HCT116 (cell line): ENCODE results near the gene SFRP2. TPM values are rescaled to one million over a fixed set of nuclear protein-coding genes. Genes with fewer than 3 reads are reported as not detected.

Experiments used
- ATAC-seq: fragments of 200-7000 bp; cut with Tn5 transposase; 2 replicates; pipeline ENCODE4 v1.9.1; 2020; ENCODE audit warnings: mild to moderate bottlenecking, moderate library complexity
- Bru-seq: library from RNA; stranded (reverse); fragments of 400-500 nt; gene quantifications from one replicate; lab custom pipeline; 2021; lab: Mats Ljungman, UMichigan
- BruChase-seq, 2 experiments: library from RNA; stranded (reverse); fragments of 400-500 nt; gene quantifications; one replicate each; lab custom pipeline; 2021; lab: Mats Ljungman, UMichigan
- BruUV-seq: library from RNA; stranded (reverse); fragments of 400-500 nt; replicated peaks from 2 replicates; lab custom pipeline; 2021; lab: Mats Ljungman, UMichigan
- CTCF ChIA-PET: fragments of 300-600 bp; sonication (Branson Sonifier 250); formaldehyde crosslinking; loops from one replicate; lab custom pipeline; 2021; ENCODE audit warnings: antibody characterized with exemption; lab: Charles Lee
- POLR2A ChIA-PET: fragments of 300-600, 350-600 bp; sonication (Branson Sonifier 250); formaldehyde crosslinking; loops from one replicate; lab custom pipeline; 2021; ENCODE audit warnings: antibody characterized with exemption; lab: Charles Lee
- RAD21 ChIA-PET, 2 experiments: fragments of 300-600 bp; sonication (Branson Sonifier 250); formaldehyde crosslinking; loops; one replicate each; lab custom pipeline; 2023; ENCODE audit warnings: low total read pairs in 2 of 2; ENCODE audit not compliant: uncharacterized antibody in 2 of 2, unreplicated experiment in 2 of 2, low non-redundant PET in 1 of 2; lab: Charles Lee
- DNase-seq: peaks from one replicate; pipeline ENCODE4 v3.0.0-alpha.2; 2010; ENCODE audit warnings: low read depth, low spot score
- H2AFZ ChIP-seq: fragments of 200-600 bp; shearing (Covaris generic), sonication (generic); 2 replicates; pipeline ENCODE4 v1.6.1; 2017; ENCODE audit warnings: low read depth, mixed run types, mixed read lengths, antibody characterized with exemption, low read length; ENCODE audit not compliant: poor library complexity, severe bottlenecking
- H3K27ac ChIP-seq: 2 replicates; pipeline ENCODE4 v1.5.1; 2012; ENCODE audit warnings: low read depth, low read length
- H3K27me3 ChIP-seq: fragments of 200-600 bp; sonication (generic); 2 replicates; pipeline ENCODE4 v1.6.1; 2016; ENCODE audit warnings: mixed run types, low read length, mixed read lengths; ENCODE audit not compliant: insufficient read depth
- H3K36me3 ChIP-seq, 2 experiments: fragments of 200-500 bp in 1 of 2; fragments of 200-600 bp in 1 of 2; sonication (Bioruptor generic) in 1 of 2; sonication (generic) in 1 of 2; 2 replicates each; pipeline versions ENCODE4 v1.5.1 to v1.6.1; 2014 to 2016; ENCODE audit warnings: low read length in 2 of 2, inconsistent platforms in 1 of 2, mixed read lengths in 1 of 2, mixed run types in 1 of 2; ENCODE audit not compliant: insufficient read depth in 2 of 2, control insufficient read depth in 1 of 2
- H3K4me1 ChIP-seq, 2 experiments: fragments of 200-600 bp in 1 of 2; sonication (generic) in 1 of 2; 2 replicates each; pipeline versions ENCODE4 v1.5.1 to v1.6.1; 2012 to 2017; ENCODE audit warnings: low read length in 2 of 2, inconsistent platforms in 1 of 2, mild to moderate bottlenecking in 1 of 2, mixed read lengths in 1 of 2, mixed run types in 1 of 2, moderate library complexity in 1 of 2; ENCODE audit not compliant: insufficient read depth in 2 of 2, control insufficient read depth in 1 of 2
- H3K4me2 ChIP-seq: fragments of 200-600 bp; sonication (generic); 2 replicates; pipeline ENCODE4 v1.6.1; 2017; ENCODE audit warnings: mixed run types, low read length, mixed read lengths
- H3K4me3 ChIP-seq, 2 experiments: fragments of 200-600 bp in 1 of 2; sonication (generic) in 1 of 2; replicated peaks in 1 of 2; 2 replicates each; pipeline ENCODE4 v1.5.1; 2011 to 2016; ENCODE audit warnings: low read length in 2 of 2, control low read depth in 1 of 2, low read depth in 1 of 2, mild to moderate bottlenecking in 1 of 2, mixed read lengths in 1 of 2, mixed run types in 1 of 2
- H3K79me2 ChIP-seq: fragments of 200-600 bp; sonication (generic); 2 replicates; pipeline ENCODE4 v1.6.1; 2017; ENCODE audit warnings: mild to moderate bottlenecking, mixed run types, low read length, moderate library complexity, mixed read lengths; ENCODE audit not compliant: insufficient read depth
- H3K9ac ChIP-seq: fragments of 200-600 bp; sonication (generic); 2 replicates; pipeline ENCODE4 v1.6.1; 2016; ENCODE audit warnings: low read length, mixed read lengths
- H3K9me2 ChIP-seq: fragments of 200-600 bp; sonication (generic), shearing (Covaris generic); 2 replicates; pipeline ENCODE4 v1.6.1; 2017; ENCODE audit warnings: mixed run types, mild to moderate bottlenecking, moderate library complexity; ENCODE audit not compliant: insufficient read depth
- H3K9me3 ChIP-seq, 2 experiments: fragments of 200-500 bp in 1 of 2; fragments of 200-600 bp in 1 of 2; sonication (Bioruptor generic) in 1 of 2; sonication (generic) in 1 of 2; 2 replicates each; pipeline ENCODE4 v1.6.1; 2014 to 2017; ENCODE audit warnings: low read length in 2 of 2, mixed read lengths in 2 of 2, inconsistent platforms in 1 of 2, low read depth in 1 of 2, mild to moderate bottlenecking in 1 of 2, mixed run types in 1 of 2, moderate library complexity in 1 of 2; ENCODE audit not compliant: control insufficient read depth in 1 of 2, insufficient read depth in 1 of 2
- H4K20me1 ChIP-seq: fragments of 200-600 bp; sonication (generic), shearing (Covaris generic); 2 replicates; pipeline ENCODE4 v1.6.1; 2017; ENCODE audit warnings: mixed run types, mild to moderate bottlenecking, moderate library complexity; ENCODE audit not compliant: insufficient read depth
- CBX3 ChIP-seq: IDR thresholded peaks from 2 replicates; pipeline ENCODE4 v1.6.1; 2012; ENCODE audit warnings: low read depth
- CEBPB ChIP-seq: IDR thresholded peaks from 2 replicates; pipeline ENCODE4 v1.6.1; 2012; ENCODE audit warnings: low read depth
- CTCF ChIP-seq, 3 experiments: fragments of 200-600 bp in 1 of 3; sonication (generic) in 1 of 3; IDR thresholded peaks in 2 of 3; conservative IDR thresholded peaks in 1 of 3; 2 replicates each; pipeline ENCODE4 v1.5.1; 2012 to 2017; ENCODE audit warnings: low read depth in 2 of 3, low read length in 2 of 3, antibody characterized with exemption in 1 of 3, borderline replicate concordance in 1 of 3, control low read depth in 1 of 3, mild to moderate bottlenecking in 1 of 3, mixed read lengths in 1 of 3, mixed run types in 1 of 3, moderate library complexity in 1 of 3; ENCODE audit not compliant: insufficient read depth in 1 of 3
- EGR1 ChIP-seq: IDR thresholded peaks from 2 replicates; pipeline ENCODE4 v1.6.1; 2012; ENCODE audit warnings: low read depth
- ELF1 ChIP-seq: IDR thresholded peaks from 2 replicates; pipeline ENCODE4 v1.6.1; 2012; ENCODE audit warnings: low read depth, borderline replicate concordance
- EZH2 ChIP-seq: fragments of 200-600 bp; sonication (generic); IDR thresholded peaks from 2 replicates; pipeline ENCODE4 v1.6.1; 2017; ENCODE audit warnings: antibody characterized with exemption, mixed run types
- EZH2phosphoT487 ChIP-seq: fragments of 200-600 bp; IDR thresholded peaks from 2 replicates; pipeline ENCODE4 v1.6.1; 2018; ENCODE audit warnings: antibody characterized with exemption, borderline replicate concordance
- JUND ChIP-seq: IDR thresholded peaks from 2 replicates; pipeline ENCODE4 v1.6.1; 2012
- RAD21 ChIP-seq: IDR thresholded peaks from 2 replicates; pipeline ENCODE4 v1.6.1; 2012; ENCODE audit warnings: low read depth, mild to moderate bottlenecking
- REST ChIP-seq: IDR thresholded peaks from 2 replicates; pipeline ENCODE4 v1.6.1; 2012; ENCODE audit warnings: low read depth
- SP1 ChIP-seq: IDR thresholded peaks from 2 replicates; pipeline ENCODE4 v1.6.1; 2012; ENCODE audit warnings: low read depth
- TCF7L2 ChIP-seq: IDR thresholded peaks from 2 replicates; pipeline ENCODE4 v1.7.0; 2011; ENCODE audit warnings: borderline replicate concordance, inconsistent platforms; ENCODE audit not compliant: insufficient read depth, insufficient read length; ENCODE audit errors: extremely low read depth
- YY1 ChIP-seq: IDR thresholded peaks from 2 replicates; pipeline ENCODE4 v1.6.1; 2011; ENCODE audit warnings: low read length, low read depth, moderate library complexity, mild to moderate bottlenecking; ENCODE audit not compliant: insufficient replicate concordance; ENCODE audit errors: extremely low read depth
- ZBTB33 ChIP-seq: IDR thresholded peaks from 2 replicates; pipeline ENCODE4 v1.6.1; 2011; ENCODE audit warnings: mild to moderate bottlenecking, low read length, moderate library complexity; ENCODE audit not compliant: insufficient replicate concordance; ENCODE audit errors: extremely low read depth
- ZNF274 ChIP-seq: fragments of 200-500 bp; sonication (Bioruptor generic); IDR thresholded peaks from 2 replicates; pipeline ENCODE4 v1.6.1; 2014; ENCODE audit warnings: mild to moderate bottlenecking, low read depth, low read length, inconsistent platforms
- intact Hi-C: fragments of 100-400 bp; cut with micrococcal nuclease; formaldehyde crosslinking; loops from 2 replicates; pipeline ENCODE4 v1.10.0; 2022
- long read RNA-seq: library from polyadenylated mRNA; unstranded; transcript quantifications from one replicate; pipeline ENCODE4 v2.0.0, GENCODE V29; 2021; ENCODE audit not compliant: unreplicated experiment
- polyA plus RNA-seq: library from polyadenylated mRNA; unstranded; fragments of >200 nt; gene quantifications from 2 replicates; pipeline ENCODE4 v1.2.1, GENCODE V29; 2012; ENCODE audit warnings: missing spikeins
- total RNA-seq: library from RNA; stranded (reverse); gene quantifications from one replicate; pipeline ENCODE4 v1.2.1, GENCODE V29; 2021; ENCODE audit not compliant: unreplicated experiment
- TF ChIP-seq, protein P1 (sequence below): IDR thresholded peaks from 2 replicates; pipeline ENCODE4 v1.6.1; 2012
- TF ChIP-seq, protein P2 (sequence below): IDR thresholded peaks from 2 replicates; pipeline ENCODE4 v1.6.1; 2012

Gene SFRP2
- total RNA-seq: 0.22 TPM
- polyA plus RNA-seq: not detected in 2 replicates
- not detected for Bru-seq, nascent RNA
- not detected for BruChase-seq, experiment 1, labeled RNA remaining after a 6-hour chase
- not detected for BruChase-seq, experiment 2, labeled RNA remaining after a 2-hour chase
- long read RNA-seq: 0 reads

DNA sequence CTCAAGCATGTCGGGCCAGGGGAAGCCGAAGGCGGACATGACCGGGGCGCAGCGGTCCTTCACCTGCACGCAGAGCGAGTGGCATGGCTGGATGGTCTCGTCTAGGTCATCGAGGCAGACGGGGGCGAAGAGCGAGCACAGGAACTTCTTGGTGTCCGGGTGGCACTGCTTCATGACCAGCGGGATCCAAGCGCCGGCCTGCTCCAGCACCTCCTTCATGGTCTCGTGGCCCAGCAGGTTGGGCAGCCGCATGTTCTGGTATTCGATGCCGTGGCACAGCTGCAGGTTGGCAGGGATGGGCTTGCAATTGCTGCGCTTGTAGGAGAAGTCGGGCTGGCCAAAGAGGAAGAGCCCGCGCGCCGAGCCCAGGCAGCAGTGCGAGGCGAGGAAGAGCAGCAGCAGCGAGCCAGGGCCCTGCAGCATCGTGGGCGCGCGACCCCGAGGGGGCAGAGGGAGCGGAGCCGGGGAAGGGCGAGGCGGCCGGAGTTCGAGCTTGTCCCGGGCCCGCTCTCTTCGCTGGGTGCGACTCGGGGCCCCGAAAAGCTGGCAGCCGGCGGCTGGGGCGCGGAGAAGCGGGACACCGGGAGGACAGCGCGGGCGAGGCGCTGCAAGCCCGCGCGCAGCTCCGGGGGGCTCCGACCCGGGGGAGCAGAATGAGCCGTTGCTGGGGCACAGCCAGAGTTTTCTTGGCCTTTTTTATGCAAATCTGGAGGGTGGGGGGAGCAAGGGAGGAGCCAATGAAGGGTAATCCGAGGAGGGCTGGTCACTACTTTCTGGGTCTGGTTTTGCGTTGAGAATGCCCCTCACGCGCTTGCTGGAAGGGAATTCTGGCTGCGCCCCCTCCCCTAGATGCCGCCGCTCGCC lies at the start of gene SFRP2:
SFRP2 (minus strand) TSS at position 671 of the 864 bp plus-strand sequence; CDS start at position 423, 248 bp downstream.
- Histone ChIP-seq H3K9me2 (no peaks in the 10 kb centered on the region), H2AFZ (no peak within 1 kb of the TSS), H3K27ac (no peak within 1 kb of the TSS), H3K4me1 (no peaks in the 10 kb centered on the region), H3K36me3 (no peaks in the 10 kb centered on the region), H4K20me1 (no peaks in the 10 kb centered on the region), H3K79me2 (no peaks in the 10 kb centered on the region), H3K9me3 (no peaks in the 10 kb centered on the region), H3K27me3 (peaks cover 7% of the 10 kb centered on the region; the same call in 1 of the 2 replicates), H3K4me2 (no peak within 1 kb of the TSS), H3K9ac (no peak within 1 kb of the TSS), H3K4me3 (no peak within 1 kb of the TSS)
- no TSS peak for BruUV-seq
- no peak for DNase-seq
- intact Hi-C loops: loop anchor here (5.0 kb wide), 2 partner anchors 234 to 719 kb away; no protein-coding TSS in a partner anchor
- CTCF ChIA-PET: no interaction called here
- RAD21 ChIA-PET: no interaction called here
- TF ChIP-seq ELF1: no peak
- no peak for TF ChIP-seq EGR1
- no peak for TF ChIP-seq YY1
- TF ChIP-seq ZNF274: no peak
- TF ChIP-seq, protein P1, sequence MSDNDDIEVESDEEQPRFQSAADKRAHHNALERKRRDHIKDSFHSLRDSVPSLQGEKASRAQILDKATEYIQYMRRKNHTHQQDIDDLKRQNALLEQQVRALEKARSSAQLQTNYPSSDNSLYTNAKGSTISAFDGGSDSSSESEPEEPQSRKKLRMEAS: no peak
- no peak for TF ChIP-seq CTCF (IDR thresholded peaks at IDR 0.05 in 2 of 3, conservative IDR thresholded peaks at IDR 0.05 in 1 of 3; ENCODE audit: borderline replicate concordance in 1 of 3, insufficient read depth in 1 of 3, low read depth in 2 of 3, low read length in 2 of 3)
- TF ChIP-seq CBX3: no peak
- TF ChIP-seq EZH2: no peak
- no peak for TF ChIP-seq SP1
- no peak for TF ChIP-seq JUND
- no peak for TF ChIP-seq RAD21
- no peak for TF ChIP-seq CEBPB
- TF ChIP-seq ZBTB33: no peak
- TF ChIP-seq REST: no peak
- TF ChIP-seq, protein P2, sequence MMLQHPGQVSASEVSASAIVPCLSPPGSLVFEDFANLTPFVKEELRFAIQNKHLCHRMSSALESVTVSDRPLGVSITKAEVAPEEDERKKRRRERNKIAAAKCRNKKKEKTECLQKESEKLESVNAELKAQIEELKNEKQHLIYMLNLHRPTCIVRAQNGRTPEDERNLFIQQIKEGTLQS: no peak
- TF ChIP-seq TCF7L2: no peak
- no peak for TF ChIP-seq EZH2phosphoT487
- POLR2A ChIA-PET: no interaction called here
- no peak for ATAC-seq
